ENCODE data around the gene KRTAP5-5.

KRTAP5-5 gene

DNA sequence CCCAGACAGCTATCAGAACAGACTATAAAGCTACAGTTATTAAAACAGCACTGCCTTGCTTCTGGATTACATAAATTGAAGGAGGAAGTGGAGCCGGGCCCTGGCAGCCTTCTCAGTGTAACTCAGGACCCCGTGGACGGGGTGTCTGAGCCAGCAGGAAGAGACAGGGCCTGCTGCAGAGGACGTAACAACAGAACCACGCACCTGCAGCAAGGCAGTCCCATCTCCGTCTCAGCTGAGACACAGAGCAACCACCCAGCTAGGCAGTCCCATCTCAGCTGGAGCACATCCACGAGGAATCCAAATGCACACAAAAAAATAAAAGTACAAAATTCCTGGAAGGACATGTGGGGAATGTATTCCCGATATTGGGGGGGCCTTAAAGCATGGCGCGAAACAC is 50.3 kb downstream of the KRTAP5-5 start:
- no peak for ATAC-seq
- TF ChIP-seq ZNF565 (CRISPR knock-in tag; conservative IDR thresholded peaks at IDR 0.05; ENCODE audit: low read depth), result no peak
- no peak for TF ChIP-seq RARB (CRISPR knock-in tag; IDR thresholded peaks at IDR 0.05)

Data from SK-N-SH treated with all-trans-retinoic acid at 6 μM for 48 hours (cell line).